Measurements from ENCODE around the gene THSD1.
"Not testable (repeated sequence)": the region's sequence is repeated elsewhere in the genome, so short reads cannot be mapped to it uniquely, and the experiment has no call there.

The THSD1 gene

GRCh38 chr13:52348983-52349780, 56.8 kb downstream of the THSD1 start:
- no peak for DNase-seq

- no peak for DNase-seq
These were observed 57.9 kb downstream of the THSD1 start for GRCh38 chr13:52348071-52348470.

GRCh38 chr13:52345631-52346251, 60.2 kb downstream of the THSD1 start:
- DNase-seq, result no peak

- DNase-seq, result no peak
These were observed 60.9 kb downstream of the THSD1 start for GRCh38 chr13:52345048-52345447.

DNA sequence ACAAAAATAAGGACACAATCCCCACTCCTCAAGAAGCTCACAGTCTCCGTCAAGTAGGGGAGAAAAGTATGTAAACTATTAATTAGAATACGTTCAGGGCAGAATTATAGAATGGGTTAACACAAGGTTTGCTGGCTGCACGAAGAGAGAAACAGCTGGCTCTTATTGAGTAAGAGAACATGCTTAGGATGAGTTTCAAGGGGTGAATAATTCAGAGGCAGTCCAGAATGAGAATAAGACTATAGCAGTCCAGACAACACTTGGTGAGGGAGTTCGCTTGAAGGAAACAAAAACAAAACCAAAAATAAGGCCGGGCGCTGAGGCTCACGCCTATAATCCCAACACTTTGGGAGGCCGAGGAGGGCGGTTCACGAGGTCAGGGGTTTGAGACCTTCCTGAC, 61.9 kb downstream of the THSD1 start:
- DNase-seq, result no peak

DNA sequence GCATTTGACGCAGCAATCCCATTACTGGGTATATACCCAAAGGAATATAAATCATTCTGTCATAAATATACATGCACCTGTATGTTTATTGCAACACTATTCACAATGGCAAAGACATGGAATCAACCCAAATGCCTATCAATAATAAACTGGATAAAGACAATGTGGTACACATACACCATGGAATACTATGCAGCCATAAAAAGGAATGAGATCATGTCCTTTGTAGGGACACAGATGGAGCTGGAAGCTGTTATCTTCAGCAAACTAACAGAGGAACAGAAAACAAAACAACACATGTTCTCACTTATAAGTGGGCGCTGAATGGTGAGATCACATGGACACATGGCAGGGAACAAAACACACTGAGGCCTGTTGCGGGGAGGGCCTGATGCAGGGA, 63.8 kb downstream of the THSD1 start:
- not testable (repeated sequence) for DNase-seq

DNA sequence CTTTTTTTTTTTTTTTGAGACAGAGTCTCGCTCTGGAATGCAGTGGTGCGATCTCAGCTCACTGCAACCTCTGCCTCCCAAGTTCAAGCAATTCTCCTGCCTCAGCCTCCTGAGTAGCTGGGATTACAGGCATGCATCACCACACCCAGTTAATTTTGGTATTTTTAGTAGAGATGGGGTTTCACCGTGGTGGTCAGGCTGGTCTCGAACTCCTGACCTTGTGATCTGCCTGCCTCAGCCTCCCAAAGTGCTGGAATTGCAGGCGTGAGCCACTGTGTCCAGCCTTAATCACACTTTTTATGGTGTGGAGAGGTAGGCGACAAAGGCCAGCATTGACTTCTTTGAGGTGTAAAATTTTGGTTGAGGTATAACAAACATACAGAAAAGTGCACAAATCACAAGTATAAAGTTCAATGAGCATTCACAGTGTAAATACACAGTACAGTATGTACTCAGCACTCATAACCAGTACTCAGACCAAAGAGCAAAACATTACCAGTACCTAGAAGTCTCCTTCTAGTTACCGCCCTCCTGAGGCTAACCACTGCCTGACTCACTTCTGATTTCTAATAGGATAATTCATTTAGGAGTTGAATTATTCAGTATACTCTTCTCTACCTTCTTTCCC, 68.0 kb downstream of the THSD1 start:
- DNase-seq, result not testable (repeated sequence)

DNA sequence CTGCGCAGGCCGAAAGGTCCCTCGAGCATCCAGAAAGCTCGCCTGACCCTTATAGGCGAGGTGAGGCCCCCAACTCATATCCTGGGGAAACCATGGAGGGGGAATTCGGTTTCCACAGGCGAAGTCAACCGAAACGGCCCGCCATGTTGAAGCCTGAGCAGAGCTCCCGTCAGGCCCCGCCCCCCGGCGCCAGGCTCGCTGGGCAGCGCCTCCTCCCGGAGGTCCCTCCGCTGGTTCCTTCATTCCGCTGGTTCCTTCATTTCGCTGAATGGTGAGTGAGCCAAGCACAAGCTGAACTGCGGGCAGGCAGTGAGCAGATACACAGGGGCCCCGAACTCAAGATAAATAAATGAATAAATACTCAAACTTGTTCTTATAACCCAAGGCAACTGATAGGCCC, 71.9 kb downstream of the THSD1 start:
- not testable (repeated sequence) for DNase-seq

DNA sequence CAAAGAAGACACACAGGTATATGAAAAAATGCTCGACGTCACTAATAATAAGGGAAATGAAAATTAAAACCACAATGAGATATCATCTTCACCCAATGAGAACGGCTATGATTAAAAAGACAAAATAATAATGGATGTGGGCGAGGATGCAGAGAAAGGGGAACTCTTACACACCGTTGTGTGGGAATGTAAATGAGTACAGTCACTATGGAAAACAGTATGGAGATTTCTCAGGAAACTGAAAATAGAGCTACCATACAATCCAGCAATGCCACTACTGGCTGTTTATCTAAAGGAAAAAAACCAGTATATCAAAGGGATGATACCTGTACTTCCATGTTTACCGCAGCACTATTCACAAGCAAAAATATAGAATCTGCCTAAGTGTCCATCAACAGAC, 74.1 kb downstream of the THSD1 start:
- not testable (repeated sequence) for DNase-seq
